GM12878 (cell line): ENCODE results near the gene ALAS1. TPM values are rescaled to one million over a fixed set of nuclear protein-coding genes. Genes with fewer than 3 reads are reported as not detected.

Source experiments
- ASH2L ChIP-seq: fragments of 300-600, 200-600 bp; sonication (generic); IDR thresholded peaks from 2 replicates; pipeline ENCODE4 v1.6.1; 2017; ENCODE audit warnings: low read depth, mild to moderate bottlenecking, borderline replicate concordance
- BHLHE40 ChIP-seq, 2 experiments: fragments of 450-650 bp in 1 of 2; IDR thresholded peaks; 2 replicates each; pipeline ENCODE4 v1.6.1; 2011 to 2017; ENCODE audit warnings: low read depth in 2 of 2, borderline replicate concordance in 1 of 2, improper control_type of control experiment in 1 of 2, low read length in 1 of 2, mild to moderate bottlenecking in 1 of 2
- BRCA1 ChIP-seq: IDR thresholded peaks from 2 replicates; pipeline ENCODE4 v1.6.1; 2011; ENCODE audit warnings: low read depth, low read length, improper control_type of control experiment
- HDAC2 ChIP-seq: fragments of 200-600 bp; sonication (generic); IDR thresholded peaks from 2 replicates; pipeline ENCODE4 v1.6.1; 2017
- JUND ChIP-seq: IDR thresholded peaks from 2 replicates; pipeline ENCODE4 v1.6.1; 2012; ENCODE audit warnings: low read depth, mild to moderate bottlenecking, low read length, improper control_type of control experiment, moderate library complexity
- KLF5 ChIP-seq: fragments of 450-650 bp; IDR thresholded peaks from 2 replicates; pipeline ENCODE4 v1.6.1; 2014; ENCODE audit warnings: mild to moderate bottlenecking; ENCODE audit not compliant: partially characterized antibody
- LARP7 ChIP-seq: fragments of 450-650 bp; IDR thresholded peaks from 2 replicates; pipeline ENCODE4 v1.6.1; 2017; ENCODE audit warnings: mild to moderate bottlenecking
- NFXL1 ChIP-seq: fragments of 450-650 bp; IDR thresholded peaks from 2 replicates; pipeline ENCODE4 v1.6.1; 2017; ENCODE audit warnings: antibody characterized with exemption, mild to moderate bottlenecking, borderline replicate concordance
- NR2F1 ChIP-seq: fragments of 450-650 bp; conservative IDR thresholded peaks from 2 replicates; pipeline ENCODE4 v1.6.1; 2017; ENCODE audit warnings: mild to moderate bottlenecking
- PAX8 ChIP-seq: fragments of 450-650 bp; IDR thresholded peaks from 2 replicates; pipeline ENCODE4 v1.6.1; 2017; ENCODE audit warnings: mild to moderate bottlenecking, moderate library complexity
- RCOR1 ChIP-seq: conservative IDR thresholded peaks from 2 replicates; pipeline ENCODE4 v1.6.1; 2012; ENCODE audit warnings: low read depth, low read length, improper control_type of control experiment
- SREBF2 ChIP-seq: IDR thresholded peaks from 2 replicates; pipeline ENCODE4 v1.6.1; 2012; ENCODE audit warnings: mild to moderate bottlenecking, low read length
- TCF7 ChIP-seq: IDR thresholded peaks from 2 replicates; pipeline ENCODE4 v1.6.1; 2014; ENCODE audit warnings: antibody characterized with exemption, borderline replicate concordance
- ZNF274 ChIP-seq: IDR thresholded peaks from one replicate; pipeline ENCODE4 v1.8.0; 2011; ENCODE audit not compliant: insufficient read length, insufficient read depth
- polyA plus RNA-seq, 11 experiments: library from polyadenylated mRNA; depleted of rRNA in 4 of 11; unstranded in 6 of 11; stranded (reverse) in 5 of 11; fragments of >200 nt; fragmentation: Nextera tagmentation in 4 of 11; fragmentation: Illumina TruSeq in 1 of 11; extraction: Ambion mirVana in 4 of 11; extraction: Trizol in 1 of 11; gene quantifications; 1 replicate in 1 of 11; 2 replicates in 10 of 11; pipeline versions ENCODE4 v1.2.1 to v1.2.3, GENCODE V29; 2011 to 2016; ENCODE audit warnings: inconsistent platforms in 2 of 11, missing spikeins in 2 of 11, low read depth in 1 of 11
- total RNA-seq, 4 experiments: library from RNA; depleted of rRNA in 3 of 4; stranded (reverse); fragments of >200 nt in 3 of 4; fragmentation: Illumina TruSeq in 1 of 4; extraction: Trizol in 1 of 4; gene quantifications; 2 replicates each; pipeline versions ENCODE4 v1.2.1 to v1.2.3, GENCODE V29; 2013 to 2021
- TF ChIP-seq, protein P1 (sequence below): fragments of 450-650 bp; formaldehyde crosslinking; IDR thresholded peaks from 2 replicates; pipeline ENCODE4 v1.4.0; 2020; ENCODE audit warnings: mild to moderate bottlenecking, moderate library complexity
- TF ChIP-seq, protein P2 (sequence below): IDR thresholded peaks from 2 replicates; pipeline ENCODE4 v1.6.1; 2011; ENCODE audit warnings: borderline replicate concordance, low read depth, mild to moderate bottlenecking, moderate library complexity, mixed read lengths, low read length; ENCODE audit not compliant: insufficient read depth; ENCODE audit errors: extremely low read length
- TF ChIP-seq, protein P3 (sequence below): IDR thresholded peaks from 2 replicates; pipeline ENCODE4 v1.6.1; 2011; ENCODE audit warnings: low read depth, mild to moderate bottlenecking, low read length, moderate library complexity, borderline replicate concordance; ENCODE audit errors: extremely low read depth
- TF ChIP-seq, protein P4 (sequence below): fragments of 450-650 bp; IDR thresholded peaks from 2 replicates; pipeline ENCODE4 v1.6.1; 2017; ENCODE audit warnings: antibody characterized with exemption, mild to moderate bottlenecking, moderate library complexity

The ALAS1 gene
- total and polyA plus RNA-seq, 10 of the 15 experiments (the other 5 are each of a cell fraction or from before 2014, with no cell fraction given) = 69.9 to 115 (median 94.1) TPM

- TF ChIP-seq, protein P1, sequence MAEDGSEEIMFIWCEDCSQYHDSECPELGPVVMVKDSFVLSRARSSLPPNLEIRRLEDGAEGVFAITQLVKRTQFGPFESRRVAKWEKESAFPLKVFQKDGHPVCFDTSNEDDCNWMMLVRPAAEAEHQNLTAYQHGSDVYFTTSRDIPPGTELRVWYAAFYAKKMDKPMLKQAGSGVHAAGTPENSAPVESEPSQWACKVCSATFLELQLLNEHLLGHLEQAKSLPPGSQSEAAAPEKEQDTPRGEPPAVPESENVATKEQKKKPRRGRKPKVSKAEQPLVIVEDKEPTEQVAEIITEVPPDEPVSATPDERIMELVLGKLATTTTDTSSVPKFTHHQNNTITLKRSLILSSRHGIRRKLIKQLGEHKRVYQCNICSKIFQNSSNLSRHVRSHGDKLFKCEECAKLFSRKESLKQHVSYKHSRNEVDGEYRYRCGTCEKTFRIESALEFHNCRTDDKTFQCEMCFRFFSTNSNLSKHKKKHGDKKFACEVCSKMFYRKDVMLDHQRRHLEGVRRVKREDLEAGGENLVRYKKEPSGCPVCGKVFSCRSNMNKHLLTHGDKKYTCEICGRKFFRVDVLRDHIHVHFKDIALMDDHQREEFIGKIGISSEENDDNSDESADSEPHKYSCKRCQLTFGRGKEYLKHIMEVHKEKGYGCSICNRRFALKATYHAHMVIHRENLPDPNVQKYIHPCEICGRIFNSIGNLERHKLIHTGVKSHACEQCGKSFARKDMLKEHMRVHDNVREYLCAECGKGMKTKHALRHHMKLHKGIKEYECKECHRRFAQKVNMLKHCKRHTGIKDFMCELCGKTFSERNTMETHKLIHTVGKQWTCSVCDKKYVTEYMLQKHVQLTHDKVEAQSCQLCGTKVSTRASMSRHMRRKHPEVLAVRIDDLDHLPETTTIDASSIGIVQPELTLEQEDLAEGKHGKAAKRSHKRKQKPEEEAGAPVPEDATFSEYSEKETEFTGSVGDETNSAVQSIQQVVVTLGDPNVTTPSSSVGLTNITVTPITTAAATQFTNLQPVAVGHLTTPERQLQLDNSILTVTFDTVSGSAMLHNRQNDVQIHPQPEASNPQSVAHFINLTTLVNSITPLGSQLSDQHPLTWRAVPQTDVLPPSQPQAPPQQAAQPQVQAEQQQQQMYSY (CRISPR knock-in tag) = no peak
- TF ChIP-seq SREBF2 (no peak), JUND (no peak), PAX8 (no peak), LARP7 (no peak), RCOR1 (no peak), ZNF274 (no peak), HDAC2 (no peak), ASH2L (no peak), KLF5 (no peak), NFXL1 (no peak), NR2F1 (0 out of 2 replicates have a peak, but pooled peaks have one; percentile 40), BHLHE40 (IDR thresholded peaks at IDR 0.05; ENCODE audit: borderline replicate concordance in 1 of 2, low read depth in 2 of 2, low read length in 1 of 2) (no peak; a peak in 1 of 4 replicates), BRCA1 (no peak), TCF7 (no peak)
- TF ChIP-seq, protein P2, sequence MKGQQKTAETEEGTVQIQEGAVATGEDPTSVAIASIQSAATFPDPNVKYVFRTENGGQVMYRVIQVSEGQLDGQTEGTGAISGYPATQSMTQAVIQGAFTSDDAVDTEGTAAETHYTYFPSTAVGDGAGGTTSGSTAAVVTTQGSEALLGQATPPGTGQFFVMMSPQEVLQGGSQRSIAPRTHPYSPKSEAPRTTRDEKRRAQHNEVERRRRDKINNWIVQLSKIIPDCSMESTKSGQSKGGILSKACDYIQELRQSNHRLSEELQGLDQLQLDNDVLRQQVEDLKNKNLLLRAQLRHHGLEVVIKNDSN = no peak
- TF ChIP-seq, protein P3, sequence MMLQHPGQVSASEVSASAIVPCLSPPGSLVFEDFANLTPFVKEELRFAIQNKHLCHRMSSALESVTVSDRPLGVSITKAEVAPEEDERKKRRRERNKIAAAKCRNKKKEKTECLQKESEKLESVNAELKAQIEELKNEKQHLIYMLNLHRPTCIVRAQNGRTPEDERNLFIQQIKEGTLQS = no peak
- TF ChIP-seq, protein P4, sequence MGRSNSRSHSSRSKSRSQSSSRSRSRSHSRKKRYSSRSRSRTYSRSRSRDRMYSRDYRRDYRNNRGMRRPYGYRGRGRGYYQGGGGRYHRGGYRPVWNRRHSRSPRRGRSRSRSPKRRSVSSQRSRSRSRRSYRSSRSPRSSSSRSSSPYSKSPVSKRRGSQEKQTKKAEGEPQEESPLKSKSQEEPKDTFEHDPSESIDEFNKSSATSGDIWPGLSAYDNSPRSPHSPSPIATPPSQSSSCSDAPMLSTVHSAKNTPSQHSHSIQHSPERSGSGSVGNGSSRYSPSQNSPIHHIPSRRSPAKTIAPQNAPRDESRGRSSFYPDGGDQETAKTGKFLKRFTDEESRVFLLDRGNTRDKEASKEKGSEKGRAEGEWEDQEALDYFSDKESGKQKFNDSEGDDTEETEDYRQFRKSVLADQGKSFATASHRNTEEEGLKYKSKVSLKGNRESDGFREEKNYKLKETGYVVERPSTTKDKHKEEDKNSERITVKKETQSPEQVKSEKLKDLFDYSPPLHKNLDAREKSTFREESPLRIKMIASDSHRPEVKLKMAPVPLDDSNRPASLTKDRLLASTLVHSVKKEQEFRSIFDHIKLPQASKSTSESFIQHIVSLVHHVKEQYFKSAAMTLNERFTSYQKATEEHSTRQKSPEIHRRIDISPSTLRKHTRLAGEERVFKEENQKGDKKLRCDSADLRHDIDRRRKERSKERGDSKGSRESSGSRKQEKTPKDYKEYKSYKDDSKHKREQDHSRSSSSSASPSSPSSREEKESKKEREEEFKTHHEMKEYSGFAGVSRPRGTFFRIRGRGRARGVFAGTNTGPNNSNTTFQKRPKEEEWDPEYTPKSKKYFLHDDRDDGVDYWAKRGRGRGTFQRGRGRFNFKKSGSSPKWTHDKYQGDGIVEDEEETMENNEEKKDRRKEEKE = no peak
Measured at GRCh38 chr3:52225452-52226228, 27.7 kb downstream of the ALAS1 start, which contains the start of gene TLR9 (continued).
